ENCODE data around the gene OR5B17.
"Not testable (repeated sequence)": the region's sequence is repeated elsewhere in the genome, so short reads cannot be mapped to it uniquely, and the experiment has no call there.

OR5B17 gene

GRCh38 chr11:58358969-58359368 is at the start of gene OR5B17:
Gene OR5B17 (minus strand): TSS chr11:58359069. CDS start chr11:58359069, 0 bp downstream.
- Mint-ChIP-seq H3K4me3 (no peak within 1 kb of the TSS), H3K27me3 (peaks cover 27% of the 10 kb centered on the region), H3K9me3 (no peaks in the 10 kb centered on the region), H3K36me3 (no peaks in the 10 kb centered on the region), H3K4me1 (no peaks in the 10 kb centered on the region), H3K27ac (no peak within 1 kb of the TSS)
- ATAC-seq, result no peak

- no peak within 1 kb of the TSS for H3K4me3 Mint-ChIP-seq
- no peaks in the 10 kb centered on the region for H3K4me1 Mint-ChIP-seq
- H3K27me3 Mint-ChIP-seq, result peaks cover 11% of the 10 kb centered on the region
- ATAC-seq, result no peak
- H3K27ac Mint-ChIP-seq, result no peak within 1 kb of the TSS
- peaks cover 25% of the 10 kb centered on the region for H3K9me3 Mint-ChIP-seq
- no peaks in the 10 kb centered on the region for H3K36me3 Mint-ChIP-seq
Observed at GRCh38 chr11:58406774-58407173, 47.9 kb upstream of the OR5B17 start, which contains the start of gene OR5B3. Gene OR5B3 (minus strand): TSS chr11:58406874. CDS start chr11:58403409, 3,465 bp downstream.

- not testable (repeated sequence) for H3K4me3 Mint-ChIP-seq, H3K4me1 Mint-ChIP-seq, H3K27ac Mint-ChIP-seq, ATAC-seq, H3K36me3 Mint-ChIP-seq, H3K9me3 Mint-ChIP-seq
- H3K27me3 Mint-ChIP-seq, result peaks cover 30% of the 10 kb centered on the region
Observed at GRCh38 chr11:58399622-58400021, 40.8 kb upstream of the OR5B17 start.

GRCh38 chr11:58395581-58395980 is 36.7 kb upstream of the OR5B17 start:
- Mint-ChIP-seq H3K9me3 (peaks cover 4% of the 10 kb centered on the region), H3K4me3 (no peak overlapping the region), H3K4me1 (no peaks in the 10 kb centered on the region), H3K27ac (no peak overlapping the region), H3K36me3 (no peaks in the 10 kb centered on the region), H3K27me3 (peaks cover 22% of the 10 kb centered on the region)
- no peak for ATAC-seq

GRCh38 chr11:58394195-58394594 is 35.3 kb upstream of the OR5B17 start:
- peaks cover 22% of the 10 kb centered on the region for H3K27me3 Mint-ChIP-seq
- no peaks in the 10 kb centered on the region for H3K4me1 Mint-ChIP-seq
- H3K36me3 Mint-ChIP-seq, result no peaks in the 10 kb centered on the region
- H3K9me3 Mint-ChIP-seq, result peaks cover 4% of the 10 kb centered on the region
- H3K27ac Mint-ChIP-seq, result no peak overlapping the region
- no peak for ATAC-seq
- no peak overlapping the region for H3K4me3 Mint-ChIP-seq

- peaks cover 4% of the 10 kb centered on the region for H3K9me3 Mint-ChIP-seq
- H3K4me1 Mint-ChIP-seq, result no peaks in the 10 kb centered on the region
- H3K4me3 Mint-ChIP-seq, result no peak overlapping the region
- H3K27ac Mint-ChIP-seq, result no peak overlapping the region
- H3K27me3 Mint-ChIP-seq, result peaks cover 15% of the 10 kb centered on the region
- no peak for ATAC-seq
- no peaks in the 10 kb centered on the region for H3K36me3 Mint-ChIP-seq
Observed at GRCh38 chr11:58392746-58393145, 33.9 kb upstream of the OR5B17 start.

- no peak overlapping the region for H3K4me3 Mint-ChIP-seq
- ATAC-seq, result no peak
- peaks cover 14% of the 10 kb centered on the region for H3K27me3 Mint-ChIP-seq
- peaks cover 4% of the 10 kb centered on the region for H3K9me3 Mint-ChIP-seq
- no peak overlapping the region for H3K27ac Mint-ChIP-seq
- no peaks in the 10 kb centered on the region for H3K4me1 Mint-ChIP-seq
- H3K36me3 Mint-ChIP-seq, result no peaks in the 10 kb centered on the region
Observed at GRCh38 chr11:58391879-58392278, 33.0 kb upstream of the OR5B17 start.

- no peak overlapping the region for H3K4me3 Mint-ChIP-seq
- no peaks in the 10 kb centered on the region for H3K36me3 Mint-ChIP-seq
- peaks cover 13% of the 10 kb centered on the region for H3K27me3 Mint-ChIP-seq
- H3K9me3 Mint-ChIP-seq, result peaks cover 4% of the 10 kb centered on the region
- no peaks in the 10 kb centered on the region for H3K4me1 Mint-ChIP-seq
- H3K27ac Mint-ChIP-seq, result no peak overlapping the region
- ATAC-seq, result no peak
Observed at GRCh38 chr11:58390551-58391063, 31.7 kb upstream of the OR5B17 start.

GRCh38 chr11:58354727-58355126 is 4.1 kb downstream of the OR5B17 start:
- Mint-ChIP-seq H3K27ac (no peak overlapping the region), H3K9me3 (no peaks in the 10 kb centered on the region), H3K27me3 (peaks cover 36% of the 10 kb centered on the region), H3K36me3 (no peaks in the 10 kb centered on the region), H3K4me1 (no peaks in the 10 kb centered on the region), H3K4me3 (no peak overlapping the region)
- ATAC-seq, result no peak

- Mint-ChIP-seq H3K27ac (no peak overlapping the region), H3K36me3 (no peaks in the 10 kb centered on the region), H3K9me3 (peaks cover 15% of the 10 kb centered on the region), H3K4me3 (no peak overlapping the region), H3K4me1 (no peaks in the 10 kb centered on the region), H3K27me3 (peaks cover 17% of the 10 kb centered on the region)
- ATAC-seq, result no peak
Observed at GRCh38 chr11:58345204-58345603, 13.7 kb downstream of the OR5B17 start.

GRCh38 chr11:58334708-58335107 is 24.2 kb downstream of the OR5B17 start:
- Mint-ChIP-seq H3K4me1 (no peaks in the 10 kb centered on the region), H3K9me3 (peaks cover 18% of the 10 kb centered on the region), H3K4me3 (no peak overlapping the region), H3K36me3 (no peaks in the 10 kb centered on the region), H3K27ac (no peak overlapping the region), H3K27me3 (peaks cover 50% of the 10 kb centered on the region)
- ATAC-seq, result no peak

GRCh38 chr11:58330861-58331260 is 28.0 kb downstream of the OR5B17 start:
- Mint-ChIP-seq H3K27me3 (peaks cover 75% of the 10 kb centered on the region), H3K9me3 (peaks cover 37% of the 10 kb centered on the region), H3K4me3 (no peak overlapping the region), H3K27ac (no peak overlapping the region), H3K36me3 (no peaks in the 10 kb centered on the region), H3K4me1 (no peaks in the 10 kb centered on the region)
- ATAC-seq, result no peak

- Mint-ChIP-seq H3K9me3 (no peaks in the 10 kb centered on the region), H3K27ac (no peak overlapping the region), H3K4me1 (no peaks in the 10 kb centered on the region), H3K4me3 (no peak overlapping the region), H3K36me3 (no peaks in the 10 kb centered on the region), H3K27me3 (peaks cover 23% of the 10 kb centered on the region)
- ATAC-seq, result no peak
Observed at GRCh38 chr11:58318532-58318931, 40.3 kb downstream of the OR5B17 start.

GRCh38 chr11:58316142-58316541 is 42.7 kb downstream of the OR5B17 start:
- no peaks in the 10 kb centered on the region for H3K9me3 Mint-ChIP-seq
- H3K27me3 Mint-ChIP-seq, result peaks cover 44% of the 10 kb centered on the region
- no peak overlapping the region for H3K27ac Mint-ChIP-seq
- H3K36me3 Mint-ChIP-seq, result no peaks in the 10 kb centered on the region
- ATAC-seq, result no peak
- no peak overlapping the region for H3K4me3 Mint-ChIP-seq
- no peaks in the 10 kb centered on the region for H3K4me1 Mint-ChIP-seq
